Subcutaneous adipose tissue (tissue), 4 donors: ENCODE measurements around the gene CLEC17A. TPM values are rescaled to one million over a fixed set of nuclear protein-coding genes. Genes with fewer than 3 reads are reported as not detected.

Experiments
- total RNA-seq, 4 donors: library from RNA; depleted of rRNA; stranded (reverse); fragments of >200 nt; gene quantifications; one replicate each; pipeline ENCODE4 v1.1.0, GENCODE V29; 2016
- TF ChIP-seq, protein P1 (sequence below): fragments of 450-650 bp; IDR thresholded peaks from one replicate; pipeline ENCODE4 v1.5.1; 2016; ENCODE audit warnings: low read depth, mild to moderate bottlenecking, control low read depth, antibody characterized with exemption, moderate library complexity

Gene CLEC17A
- total RNA-seq, 4 donors from 2014 or later = not detected

DNA sequence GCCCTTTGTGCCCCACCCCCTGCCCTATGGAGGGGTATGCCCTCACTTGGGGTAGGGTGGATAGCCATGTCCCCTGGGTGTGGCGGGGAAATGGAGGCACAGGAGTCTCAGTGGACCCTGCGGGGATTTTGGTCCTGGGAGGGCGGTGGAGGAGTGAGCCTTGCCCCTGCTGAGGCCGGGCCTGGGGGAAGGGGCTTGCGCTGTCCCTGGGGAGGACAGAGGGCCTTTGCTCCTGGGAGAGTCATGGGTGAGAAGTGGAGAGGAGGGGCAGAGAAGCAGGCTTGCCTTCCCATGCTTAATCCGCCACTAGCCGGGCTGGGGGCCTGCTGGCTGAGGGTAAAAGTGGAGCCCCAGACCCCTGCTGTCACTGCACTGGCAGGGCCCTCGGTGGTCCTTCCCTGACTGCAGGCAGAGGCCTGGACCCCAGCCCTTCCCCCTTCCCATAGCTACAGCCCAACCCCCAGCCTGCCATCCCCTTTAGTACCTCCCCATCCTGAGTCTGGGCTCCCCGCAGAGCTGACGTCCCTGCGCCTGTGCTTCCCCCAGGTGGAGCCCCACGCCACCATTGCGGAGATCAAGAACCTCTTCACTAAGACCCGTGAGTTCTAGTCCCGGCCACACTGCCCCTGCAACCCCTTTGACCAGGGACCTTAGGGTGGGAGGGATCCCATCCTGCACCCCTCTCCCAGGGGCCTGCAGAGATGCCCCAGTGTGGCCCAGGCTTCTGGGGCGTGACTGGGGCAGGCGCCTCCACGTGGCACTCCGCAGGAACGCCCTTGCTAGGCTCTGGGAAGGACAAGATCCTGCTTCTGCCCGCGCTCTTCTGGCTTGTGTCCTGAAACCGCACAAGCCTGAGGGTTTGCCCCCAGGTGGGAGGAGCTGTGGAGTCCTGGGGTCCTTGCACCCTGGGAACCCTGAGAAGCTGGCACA lies 20.0 kb upstream of the CLEC17A start:
- TF ChIP-seq, protein P1, sequence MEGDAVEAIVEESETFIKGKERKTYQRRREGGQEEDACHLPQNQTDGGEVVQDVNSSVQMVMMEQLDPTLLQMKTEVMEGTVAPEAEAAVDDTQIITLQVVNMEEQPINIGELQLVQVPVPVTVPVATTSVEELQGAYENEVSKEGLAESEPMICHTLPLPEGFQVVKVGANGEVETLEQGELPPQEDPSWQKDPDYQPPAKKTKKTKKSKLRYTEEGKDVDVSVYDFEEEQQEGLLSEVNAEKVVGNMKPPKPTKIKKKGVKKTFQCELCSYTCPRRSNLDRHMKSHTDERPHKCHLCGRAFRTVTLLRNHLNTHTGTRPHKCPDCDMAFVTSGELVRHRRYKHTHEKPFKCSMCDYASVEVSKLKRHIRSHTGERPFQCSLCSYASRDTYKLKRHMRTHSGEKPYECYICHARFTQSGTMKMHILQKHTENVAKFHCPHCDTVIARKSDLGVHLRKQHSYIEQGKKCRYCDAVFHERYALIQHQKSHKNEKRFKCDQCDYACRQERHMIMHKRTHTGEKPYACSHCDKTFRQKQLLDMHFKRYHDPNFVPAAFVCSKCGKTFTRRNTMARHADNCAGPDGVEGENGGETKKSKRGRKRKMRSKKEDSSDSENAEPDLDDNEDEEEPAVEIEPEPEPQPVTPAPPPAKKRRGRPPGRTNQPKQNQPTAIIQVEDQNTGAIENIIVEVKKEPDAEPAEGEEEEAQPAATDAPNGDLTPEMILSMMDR = no peak

DNA sequence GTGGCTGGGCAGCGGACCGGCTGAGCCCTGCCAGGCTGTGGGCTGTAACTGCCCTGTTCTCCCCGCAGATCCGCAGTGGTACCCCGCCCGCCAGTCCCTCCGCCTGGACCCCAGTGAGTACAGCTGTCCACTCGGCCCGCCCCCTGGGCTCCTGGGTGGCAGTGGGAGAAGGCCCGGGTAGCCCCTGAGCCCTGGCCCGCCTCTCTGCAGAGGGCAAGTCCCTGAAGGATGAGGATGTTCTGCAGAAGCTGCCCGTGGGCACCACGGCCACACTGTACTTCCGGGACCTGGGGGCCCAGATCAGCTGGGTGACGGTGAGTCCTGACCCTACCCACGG lies 19.3 kb upstream of the CLEC17A start:
- TF ChIP-seq, protein P1 = no peak

DNA sequence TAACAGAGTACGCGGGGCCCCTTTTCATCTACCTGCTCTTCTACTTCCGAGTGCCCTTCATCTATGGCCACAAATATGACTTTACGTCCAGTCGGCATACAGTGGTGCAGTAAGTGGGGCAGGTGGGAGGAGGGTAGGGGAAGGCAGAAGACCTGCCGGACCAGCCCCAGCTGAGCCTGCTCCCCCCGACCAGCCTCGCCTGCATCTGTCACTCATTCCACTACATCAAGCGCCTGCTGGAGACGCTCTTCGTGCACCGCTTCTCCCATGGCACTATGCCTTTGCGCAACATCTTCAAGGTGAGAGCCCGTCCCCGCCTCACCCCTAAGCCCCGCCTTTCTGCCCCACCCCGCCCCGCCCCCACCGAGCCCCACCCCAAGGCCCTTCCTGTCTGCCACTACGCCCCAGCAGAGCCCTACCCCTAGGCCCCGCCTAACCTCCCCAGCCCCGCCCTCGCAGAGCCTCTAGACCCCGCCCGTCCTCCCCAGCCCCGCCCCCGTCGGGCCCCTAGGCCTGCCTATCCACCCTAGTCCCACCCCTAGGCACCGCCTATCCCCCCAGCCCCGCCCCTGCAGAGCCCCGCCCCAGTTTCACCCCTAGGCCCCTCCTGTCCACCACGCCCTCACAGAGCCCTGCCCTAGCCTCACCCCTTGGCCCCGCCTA lies 18.8 kb upstream of the CLEC17A start:
- TF ChIP-seq, protein P1 = no peak

DNA sequence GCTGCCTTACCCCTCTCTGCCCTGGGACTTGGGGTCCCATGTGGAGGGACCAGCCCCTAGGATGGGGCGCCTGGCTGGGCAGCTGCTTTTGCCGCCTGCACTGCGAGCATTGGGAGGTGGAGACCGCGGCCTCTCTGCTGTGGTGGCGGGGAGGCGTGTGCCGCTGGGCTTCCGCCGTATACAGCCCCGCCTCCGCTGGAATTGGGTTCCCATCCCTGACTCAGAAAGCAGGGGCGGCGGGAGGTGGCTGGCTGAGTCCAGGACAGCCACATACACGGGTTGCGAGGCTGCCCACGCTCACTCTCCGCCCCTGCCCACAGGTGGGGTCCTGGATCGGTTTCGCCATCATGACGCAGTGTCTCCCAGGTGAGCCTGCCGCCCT lies 17.6 kb upstream of the CLEC17A start:
- TF ChIP-seq, protein P1 = no peak

DNA sequence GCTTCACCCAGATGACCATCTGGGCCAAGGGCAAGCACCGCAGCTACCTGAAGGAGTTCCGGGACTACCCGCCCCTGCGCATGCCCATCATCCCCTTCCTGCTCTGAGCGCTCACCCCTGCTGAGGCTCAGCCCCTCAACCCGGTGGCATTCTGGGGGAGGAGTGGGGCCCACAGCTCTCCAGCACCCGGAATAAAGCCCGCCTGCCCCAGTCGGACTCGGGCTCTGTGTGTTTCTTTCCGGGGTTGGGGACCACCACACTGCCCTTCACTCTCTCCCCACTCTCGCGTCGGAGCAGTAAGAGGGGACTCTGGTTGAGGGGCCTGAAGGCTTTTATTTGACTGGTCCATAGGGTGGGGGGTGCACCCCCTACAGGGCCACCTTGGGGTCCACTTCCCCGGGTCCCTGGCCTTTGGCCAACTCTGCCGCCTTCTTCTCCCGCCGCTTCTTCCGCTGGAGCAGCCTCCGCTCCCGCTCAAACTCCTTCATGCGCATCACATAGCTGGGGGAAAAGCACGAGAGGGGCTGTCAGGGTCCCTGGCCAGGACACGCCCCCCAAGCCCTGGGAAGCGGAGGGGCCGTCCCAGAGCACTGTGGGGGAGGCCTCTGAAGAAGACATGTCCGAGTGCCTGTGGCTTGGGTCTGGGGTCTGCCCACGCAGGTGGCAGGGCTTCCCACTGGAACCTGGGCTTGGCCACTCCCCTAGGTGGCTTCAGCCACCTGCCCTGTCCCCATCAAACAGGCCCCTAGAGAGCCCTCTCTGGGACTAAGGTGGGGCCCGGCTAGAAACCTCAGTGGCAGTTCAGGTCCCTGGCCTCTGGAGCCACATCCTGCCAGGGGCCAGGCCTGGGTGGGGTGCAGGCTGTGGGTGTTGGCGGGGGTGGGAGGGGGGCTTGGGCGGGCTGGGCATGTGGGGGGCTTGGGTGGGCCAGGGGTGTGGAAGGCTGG lies 16.8 kb upstream of the CLEC17A start:
- TF ChIP-seq, protein P1 = no peak

DNA sequence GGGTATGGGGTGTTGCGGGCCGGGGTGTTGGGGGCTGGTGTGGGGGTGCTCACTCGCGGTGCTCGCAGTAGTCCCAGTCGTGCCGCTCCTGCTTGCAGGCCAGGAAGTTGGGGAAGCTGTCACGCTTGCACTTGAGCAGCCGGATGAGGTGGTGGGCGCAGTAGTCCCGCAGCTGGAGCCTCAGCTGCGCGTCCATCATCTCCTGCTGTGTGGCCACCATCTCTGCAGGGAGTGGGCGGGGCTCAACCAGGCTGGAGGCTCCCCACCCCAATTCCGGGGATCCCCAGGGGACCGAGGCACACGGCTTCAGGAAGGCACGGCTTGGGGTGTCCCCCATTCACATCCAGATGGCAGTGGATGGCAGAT lies 16.2 kb upstream of the CLEC17A start:
- TF ChIP-seq, protein P1 = no peak

DNA sequence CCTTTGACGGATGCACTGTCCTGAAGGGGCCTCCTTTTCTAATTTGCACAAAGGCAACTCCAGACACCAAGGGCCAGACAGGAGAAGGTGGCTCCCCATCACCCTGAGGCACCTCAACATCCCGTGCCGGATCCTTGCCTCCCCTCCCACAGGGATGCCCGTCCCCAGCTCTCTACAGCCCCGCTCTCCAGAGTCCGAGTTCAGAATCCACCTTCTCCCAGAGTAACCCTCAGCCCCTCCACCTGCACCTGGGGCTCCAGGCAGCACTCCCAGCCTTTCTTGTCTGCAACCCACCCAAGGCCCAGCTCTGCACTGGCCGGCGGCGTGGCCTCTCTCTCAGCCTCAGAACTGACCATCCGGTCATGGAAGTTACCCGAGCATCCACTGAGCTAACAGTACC lies 15.8 kb upstream of the CLEC17A start:
- TF ChIP-seq, protein P1 = no peak
